Epithelial cell of esophagus (primary cell): ENCODE data around the gene NLRP6.

Experiments used
- DNase-seq: peaks from one replicate; pipeline ENCODE4 v3.0.0; 2010; ENCODE audit warnings: low read depth
- H3K4me3 ChIP-seq: 2 replicates; pipeline ENCODE4 v1.5.1; 2011; ENCODE audit warnings: mild to moderate bottlenecking, low read length, control low read depth
- TF ChIP-seq, protein P1 (sequence below): IDR thresholded peaks from 2 replicates; pipeline ENCODE4 v1.5.1; 2011; ENCODE audit warnings: low read depth, mild to moderate bottlenecking, low read length, control low read depth, inconsistent platforms; ENCODE audit not compliant: insufficient read depth; ENCODE audit errors: missing control alignments

NLRP6 gene

GRCh38 chr11:278001-278951 is at the start of gene NLRP6:
Gene NLRP6, plus strand, starts transcription at chr11:278407. Its CDS starts 163 bp downstream, at chr11:278570.
- no peak within 1 kb of the TSS for H3K4me3 ChIP-seq
- TF ChIP-seq, protein P1, sequence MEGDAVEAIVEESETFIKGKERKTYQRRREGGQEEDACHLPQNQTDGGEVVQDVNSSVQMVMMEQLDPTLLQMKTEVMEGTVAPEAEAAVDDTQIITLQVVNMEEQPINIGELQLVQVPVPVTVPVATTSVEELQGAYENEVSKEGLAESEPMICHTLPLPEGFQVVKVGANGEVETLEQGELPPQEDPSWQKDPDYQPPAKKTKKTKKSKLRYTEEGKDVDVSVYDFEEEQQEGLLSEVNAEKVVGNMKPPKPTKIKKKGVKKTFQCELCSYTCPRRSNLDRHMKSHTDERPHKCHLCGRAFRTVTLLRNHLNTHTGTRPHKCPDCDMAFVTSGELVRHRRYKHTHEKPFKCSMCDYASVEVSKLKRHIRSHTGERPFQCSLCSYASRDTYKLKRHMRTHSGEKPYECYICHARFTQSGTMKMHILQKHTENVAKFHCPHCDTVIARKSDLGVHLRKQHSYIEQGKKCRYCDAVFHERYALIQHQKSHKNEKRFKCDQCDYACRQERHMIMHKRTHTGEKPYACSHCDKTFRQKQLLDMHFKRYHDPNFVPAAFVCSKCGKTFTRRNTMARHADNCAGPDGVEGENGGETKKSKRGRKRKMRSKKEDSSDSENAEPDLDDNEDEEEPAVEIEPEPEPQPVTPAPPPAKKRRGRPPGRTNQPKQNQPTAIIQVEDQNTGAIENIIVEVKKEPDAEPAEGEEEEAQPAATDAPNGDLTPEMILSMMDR, result no peak
- DNase-seq, result no peak

DNA sequence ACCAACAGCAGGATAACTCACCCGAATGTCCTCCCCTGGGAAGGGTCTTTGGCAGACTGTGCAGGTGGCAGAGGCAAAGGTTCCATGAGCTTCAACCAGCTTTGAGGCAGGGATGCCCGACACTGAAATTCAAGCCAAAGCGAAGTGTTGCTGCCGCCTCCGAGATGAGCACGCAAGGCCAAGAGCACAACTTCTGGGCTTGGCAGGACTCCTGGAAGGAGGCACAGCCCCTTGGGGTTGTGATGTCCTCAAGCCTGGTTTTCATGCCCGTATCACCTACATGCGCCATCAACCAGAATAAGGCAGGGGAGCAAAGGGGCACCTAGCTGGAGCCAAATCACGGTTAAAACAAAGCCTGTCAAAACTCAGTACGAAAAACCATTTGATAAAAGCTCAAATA is 47.8 kb upstream of the NLRP6 start:
- no peak overlapping the region for H3K4me3 ChIP-seq
- DNase-seq, result no peak
- TF ChIP-seq, protein P1, result no peak

DNA sequence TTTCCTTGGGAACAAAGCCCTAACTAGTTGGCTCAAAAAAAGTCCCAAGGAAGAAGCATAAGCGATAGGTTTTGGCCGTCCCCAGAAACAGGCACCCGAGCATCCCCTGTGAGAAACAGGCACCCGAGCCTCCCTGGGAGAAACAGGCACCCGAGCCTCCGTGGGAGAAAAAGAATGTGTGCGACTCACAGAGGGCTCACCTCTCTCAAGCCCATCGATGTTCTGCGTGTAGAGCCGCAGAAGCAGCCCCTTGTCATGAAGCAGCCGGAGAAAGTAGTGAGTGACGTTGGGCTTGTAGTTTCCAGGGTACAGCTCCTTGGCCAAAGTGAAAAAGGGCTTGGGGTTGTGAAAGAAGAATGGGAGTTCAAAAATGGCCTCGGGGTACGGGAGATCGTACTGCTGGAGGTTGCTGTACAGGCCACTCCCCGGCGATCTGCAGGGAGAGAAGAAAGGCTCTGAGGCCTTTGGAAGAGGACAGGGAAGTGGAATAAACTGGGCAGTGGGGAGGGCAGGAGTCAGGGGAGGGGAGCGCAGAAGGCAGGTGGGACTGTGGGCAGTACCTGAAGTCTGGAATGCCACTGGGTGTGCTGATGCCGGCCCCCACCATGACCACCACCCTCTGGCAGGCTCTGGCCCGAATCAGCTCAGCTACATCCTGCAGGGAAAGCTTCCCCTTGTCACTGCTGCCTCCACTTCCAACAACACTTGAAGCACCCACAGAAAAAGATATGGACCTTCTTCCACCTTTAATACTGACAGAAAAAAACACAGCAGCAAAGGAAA is 45.2 kb upstream of the NLRP6 start:
- no peak for DNase-seq
- no peak overlapping the region for H3K4me3 ChIP-seq
- TF ChIP-seq, protein P1, result no peak

DNA sequence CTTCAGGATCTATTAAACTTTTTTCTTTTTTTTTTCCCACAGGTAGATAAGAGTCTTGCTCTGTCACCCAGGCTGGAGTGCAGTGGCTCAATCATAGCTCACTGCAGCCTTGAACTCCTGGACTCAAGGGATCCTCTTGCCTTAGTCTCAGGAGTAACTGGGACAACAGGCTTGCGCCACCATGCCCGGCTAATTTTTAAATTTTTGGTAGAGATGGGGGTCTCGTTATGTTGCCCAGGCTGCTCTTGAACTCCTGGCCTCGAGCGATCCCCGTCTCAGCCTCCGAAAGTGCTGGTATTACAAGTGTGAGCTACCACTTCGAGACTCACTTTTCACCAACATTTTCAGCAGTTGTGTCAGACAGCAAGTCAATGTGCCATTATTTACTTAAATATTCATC is 43.0 kb upstream of the NLRP6 start:
- H3K4me3 ChIP-seq, result peak overlapping the region; percentile 83
- no peak for DNase-seq
- TF ChIP-seq, protein P1, result no peak

DNA sequence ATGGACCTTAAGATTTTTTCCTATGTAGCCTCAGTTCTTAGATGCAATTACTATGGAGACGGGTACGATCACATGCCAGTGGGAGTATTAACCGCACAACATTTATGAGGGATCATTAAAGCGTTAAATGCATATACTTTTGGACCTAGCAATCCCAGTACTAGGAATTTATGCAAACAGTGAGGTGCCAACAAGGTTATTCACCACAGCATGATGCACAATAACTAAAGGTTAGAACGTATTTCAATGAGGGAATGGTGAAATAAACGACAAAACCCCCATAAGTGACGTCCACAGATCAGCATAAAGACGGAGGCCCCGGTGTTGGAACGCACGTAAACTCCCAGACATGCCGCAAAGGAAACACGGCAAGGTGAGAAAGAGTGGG is 42.6 kb upstream of the NLRP6 start:
- TF ChIP-seq, protein P1, result no peak
- peak; percentile 45 for DNase-seq
- peak overlapping the region; percentile 83 for H3K4me3 ChIP-seq

DNA sequence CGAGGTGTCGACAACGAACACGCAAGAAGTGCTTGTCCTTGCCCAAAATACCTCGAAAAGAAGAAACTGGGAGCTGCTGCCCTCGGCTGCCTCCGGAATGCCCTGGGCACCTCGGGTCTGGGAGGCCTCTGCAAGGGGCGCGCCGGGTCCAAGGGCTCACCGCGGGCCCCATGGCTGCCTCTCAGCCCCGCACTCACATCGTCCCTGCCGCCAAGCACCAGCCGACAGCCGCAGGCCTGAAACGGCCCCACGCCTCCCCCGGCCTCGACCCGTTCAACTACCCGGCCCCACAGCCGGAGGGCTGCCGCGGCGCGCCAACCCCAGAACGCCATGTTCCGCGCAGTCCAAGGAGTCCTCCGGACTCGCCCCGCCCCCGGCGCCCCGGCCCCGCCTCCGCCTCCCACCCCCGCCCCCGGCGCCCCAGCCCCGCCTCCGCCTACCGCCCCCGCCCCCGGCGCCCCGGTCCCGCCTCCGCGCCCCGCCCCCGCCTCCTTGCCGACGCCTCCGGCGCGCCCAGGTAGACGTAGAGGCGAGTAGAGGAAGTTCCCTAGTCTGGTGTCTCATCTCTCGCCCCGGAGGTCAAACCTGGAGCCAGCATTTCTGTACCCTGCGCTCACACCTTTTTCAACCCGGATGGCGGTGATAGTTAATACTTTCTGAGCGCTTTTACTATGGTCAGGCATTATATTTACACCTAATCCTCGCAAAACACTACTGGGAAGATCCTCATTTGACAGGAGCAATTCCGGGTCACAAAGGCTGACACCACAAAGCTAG is 42.0 kb upstream of the NLRP6 start, which contains the start of gene SIRT3:
Gene SIRT3, minus strand, starts transcription at position 346 of the 777 bp plus-strand sequence. Its CDS starts 14 bp downstream, at position 332.
- peak; percentile 89 for DNase-seq
- H3K4me3 ChIP-seq, result peak within 1 kb of the TSS; percentile 98
- TF ChIP-seq, protein P1, result peak; percentile 8
